Mammary epithelial cell (primary cell): ENCODE results near the gene APOBEC3C.

Source experiments
- CTCF ChIP-seq, 2 donors: IDR thresholded peaks in 1 of 2; conservative IDR thresholded peaks in 1 of 2; 2 replicates each; pipeline ENCODE4 v1.5.1; 2011 to 2012; ENCODE audit warnings: inconsistent platforms in 2 of 2, low read length in 2 of 2, mild to moderate bottlenecking in 2 of 2, control low read depth in 1 of 2, low read depth in 1 of 2; ENCODE audit not compliant: insufficient read depth in 1 of 2; ENCODE audit errors: extremely low read depth in 1 of 2
- EZH2 ChIP-seq: IDR thresholded peaks from 2 replicates; pipeline ENCODE4 v1.6.1; 2012; ENCODE audit warnings: low read length, inconsistent platforms, borderline replicate concordance

GRCh38 chr22:38970551-38970950, 43.5 kb upstream of the APOBEC3C start:
- TF ChIP-seq CTCF (conservative IDR thresholded peaks at IDR 0.05 in 1 of 2, IDR thresholded peaks at IDR 0.05 in 1 of 2; ENCODE audit: extremely low read depth in 1 of 2, insufficient read depth in 1 of 2, low read depth in 1 of 2, low read length in 2 of 2) (no peak), EZH2 (no peak)
